Naive thymus-derived CD4-positive, alpha-beta T cell (primary cell): Measurements from ENCODE around the gene PYY. TPM values are rescaled to one million over a fixed set of nuclear protein-coding genes. Genes with fewer than 3 reads are reported as not detected.

ENCODE experiments used
- ATAC-seq: fragments of 150-1000 bp; cut with Tn5 transposase; 2 replicates; pipeline ENCODE4 v1.10.0; 2021; ENCODE audit warnings: mild to moderate bottlenecking, moderate library complexity
- CTCF ChIA-PET: fragments of 350-600 bp; sonication (Branson Sonifier 250); formaldehyde crosslinking; loops from one replicate; lab custom pipeline; 2021; ENCODE audit warnings: antibody characterized with exemption; lab: Charles Lee
- POLR2A ChIA-PET: fragments of 350-600 bp; sonication (Branson Sonifier 250); formaldehyde crosslinking; loops from one replicate; lab custom pipeline; 2021; ENCODE audit warnings: antibody characterized with exemption, inconsistent platforms; lab: Charles Lee
- DNase-seq, 9 donors: peaks; one replicate each; pipeline versions ENCODE4 v3.0.0 to v3.0.0-alpha.2; 2020 to 2022; ENCODE audit warnings: mixed read lengths in 1 of 9
- H3K27ac ChIP-seq: one replicate; pipeline ENCODE4 v1.7.0; 2013; ENCODE audit warnings: mild to moderate bottlenecking, low read depth, low read length, moderate library complexity
- H3K27me3 ChIP-seq, 2 donors: one replicate each; pipeline ENCODE4 v1.7.0; 2013; ENCODE audit warnings: low read length in 2 of 2, mild to moderate bottlenecking in 2 of 2, moderate library complexity in 2 of 2; ENCODE audit not compliant: control insufficient read depth in 2 of 2, insufficient read depth in 2 of 2
- H3K36me3 ChIP-seq, 3 experiments: 1 replicate in 2 of 3; 2 replicates in 1 of 3; pipeline ENCODE4 v1.7.0; 2013; ENCODE audit warnings: low read length in 3 of 3, mild to moderate bottlenecking in 3 of 3, moderate library complexity in 1 of 3; ENCODE audit not compliant: insufficient read depth in 3 of 3, control insufficient read depth in 2 of 3
- H3K4me1 ChIP-seq, 2 donors: one replicate each; pipeline ENCODE4 v1.7.0; 2013; ENCODE audit warnings: low read length in 2 of 2, mild to moderate bottlenecking in 2 of 2, moderate library complexity in 1 of 2; ENCODE audit not compliant: control insufficient read depth in 2 of 2, insufficient read depth in 2 of 2
- H3K4me3 ChIP-seq: 2 replicates; pipeline ENCODE4 v1.7.0; 2013; ENCODE audit warnings: mild to moderate bottlenecking, low read length
- H3K9me3 ChIP-seq, 3 experiments: 1 replicate in 2 of 3; 2 replicates in 1 of 3; pipeline ENCODE4 v1.7.0; 2013; ENCODE audit warnings: low read length in 3 of 3; ENCODE audit not compliant: control insufficient read depth in 2 of 3
- H3K27ac Mint-ChIP-seq, 9 donors: one replicate each; pipeline ENCODE4 v1.8.0; 2020 to 2022; ENCODE audit warnings: mixed read lengths in 9 of 9, mild to moderate bottlenecking in 8 of 9, moderate library complexity in 5 of 9, inconsistent platforms in 2 of 9
- H3K27me3 Mint-ChIP-seq, 5 donors: one replicate each; pipeline ENCODE4 v1.8.0; 2021 to 2022; ENCODE audit warnings: mixed read lengths in 5 of 5, mild to moderate bottlenecking in 1 of 5
- H3K36me3 Mint-ChIP-seq, 5 donors: one replicate each; pipeline ENCODE4 v1.8.0; 2020 to 2022; ENCODE audit warnings: mixed read lengths in 5 of 5, mild to moderate bottlenecking in 3 of 5, inconsistent platforms in 1 of 5
- H3K4me1 Mint-ChIP-seq, 7 donors: one replicate each; pipeline ENCODE4 v1.8.0; 2020 to 2022; ENCODE audit warnings: mixed read lengths in 7 of 7, mild to moderate bottlenecking in 3 of 7, inconsistent platforms in 1 of 7
- H3K4me3 Mint-ChIP-seq, 10 donors: one replicate each; pipeline ENCODE4 v1.8.0; 2020 to 2022; ENCODE audit warnings: mild to moderate bottlenecking in 10 of 10, mixed read lengths in 10 of 10, moderate library complexity in 6 of 10, inconsistent platforms in 2 of 10
- H3K9me3 Mint-ChIP-seq, 11 donors: one replicate each; pipeline ENCODE4 v1.8.0; 2020 to 2022; ENCODE audit warnings: mixed read lengths in 11 of 11, mild to moderate bottlenecking in 4 of 11, inconsistent platforms in 1 of 11, moderate library complexity in 1 of 11
- intact Hi-C, 2 donors: fragments of 100-400 bp; cut with micrococcal nuclease; formaldehyde crosslinking; loops; one replicate each; pipeline ENCODE4 v1.15.1; 2023
- polyA plus RNA-seq, 2 donors: library from polyadenylated mRNA; unstranded; fragments of 300-500 nt; fragmentation: Illumina TruSeq; gene quantifications; one replicate each; pipeline ENCODE4 v1.2.3, GENCODE V29; 2021
- total RNA-seq, 6 experiments: library from RNA in 5 of 6; stranded (reverse) in 5 of 6; gene quantifications; 1 replicate in 5 of 6; 2 replicates in 1 of 6; pipeline ENCODE4 v1.2.3 and lab custom pipeline; 2021 to 2026

The PYY gene
- total RNA-seq (not detected), polyA plus RNA-seq (not detected), total RNA-seq (lab: John Stamatoyannopoulos, UW) (not detected)

DNA sequence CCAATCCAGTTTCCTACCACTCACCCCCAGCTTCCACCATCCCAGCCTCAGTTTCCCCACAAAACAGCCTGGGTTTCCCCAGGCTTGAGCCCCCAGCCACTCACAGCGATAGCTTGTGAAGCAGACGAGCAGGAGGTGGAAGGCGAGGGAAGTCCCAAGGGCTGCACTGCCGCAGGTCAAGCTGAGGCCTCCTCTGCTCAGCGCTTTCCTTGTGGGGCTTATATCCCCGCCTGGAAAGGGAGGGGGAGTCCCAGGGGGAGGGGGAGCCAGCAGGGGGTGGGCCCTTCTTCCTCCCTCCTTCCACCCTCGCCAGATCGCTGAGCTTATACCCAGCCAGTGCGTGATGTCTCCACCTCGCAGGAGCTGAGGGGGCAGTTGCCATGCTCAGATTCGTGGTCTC is at the start of gene PYY:
Gene PYY, minus strand, starts transcription at position 195 of the 400 bp plus-strand sequence. CDS start 457 bp downstream, outside the sequence.
- Mint-ChIP-seq H3K4me1 (peaks cover 0 to 9% (median 0%) of the 10 kb centered on the region in 7 donors), H3K27me3 (peaks cover 43 to 62% (median 44%) of the 10 kb centered on the region in 5 donors), H3K27ac (no peak within 1 kb of the TSS), H3K9me3 (peaks cover 0 to 4% (median 0%) of the 10 kb centered on the region in 11 donors), H3K36me3 (no peaks in the 10 kb centered on the region), H3K4me3 (peak within 1 kb of the TSS in 3 of 10 donors; percentile 7 to 72 (median 46))
- ChIA-PET POLR2A (no interaction called here), CTCF (no interaction called here)
- H3K4me1 ChIP-seq: no peaks in the 10 kb centered on the region
- ATAC-seq: no peak
- H3K4me3 ChIP-seq: no peak within 1 kb of the TSS
- DNase-seq: no peak
- no peaks in the 10 kb centered on the region for H3K9me3 ChIP-seq
- peaks cover 0 to 8% of the 10 kb centered on the region in 2 donors for H3K27me3 ChIP-seq
- no peak within 1 kb of the TSS for H3K27ac ChIP-seq
- H3K36me3 ChIP-seq: no peaks in the 10 kb centered on the region
- intact Hi-C loops: no loop called here

DNA sequence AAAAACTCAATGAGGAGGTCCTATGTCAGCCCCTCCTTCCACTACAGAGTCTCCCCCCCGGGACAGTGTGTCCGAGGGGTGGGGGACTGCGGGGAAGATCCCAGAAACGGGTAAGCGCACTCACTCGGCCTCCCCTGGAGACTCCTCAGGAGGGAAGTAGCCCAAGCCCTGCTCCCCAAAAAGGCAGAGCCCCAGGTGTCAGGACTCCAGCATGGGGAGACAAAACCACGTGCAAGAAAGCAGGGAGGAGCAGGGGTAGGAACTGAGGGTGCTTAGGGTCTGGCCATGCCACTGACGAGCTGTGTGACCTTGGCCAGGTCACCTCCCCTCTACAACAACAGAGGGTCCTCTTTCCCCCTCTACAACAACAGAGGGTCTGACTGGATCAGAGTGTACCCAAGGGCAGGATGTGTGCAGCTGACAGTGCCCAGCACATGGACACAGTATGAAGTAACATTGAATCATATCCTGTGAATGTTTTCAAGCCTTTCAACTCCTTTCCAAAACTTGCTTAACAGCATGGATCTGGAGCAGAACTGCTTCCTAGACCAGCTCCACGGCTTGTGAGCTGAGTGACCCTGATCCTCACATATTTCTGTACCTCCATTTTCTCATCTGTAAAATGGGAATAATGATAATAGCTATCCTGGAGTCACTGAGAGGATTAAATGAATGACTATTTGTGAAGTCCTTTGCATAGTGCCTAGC is 48.6 kb upstream of the PYY start:
- Histone ChIP-seq H3K4me3 (no peak overlapping the region), H3K4me1 (peaks cover 11 to 12% of the 10 kb centered on the region in 2 donors), H3K27ac (no peak overlapping the region), H3K9me3 (no peaks in the 10 kb centered on the region), H3K27me3 (no peaks in the 10 kb centered on the region), H3K36me3 (no peaks in the 10 kb centered on the region)
- Mint-ChIP-seq H3K27me3 (peaks cover 0 to 46% (median 12%) of the 10 kb centered on the region in 5 donors), H3K36me3 (no peaks in the 10 kb centered on the region), H3K9me3 (peaks cover 0 to 1% (median 0%) of the 10 kb centered on the region in 11 donors), H3K4me3 (no peak overlapping the region), H3K27ac (no peak overlapping the region), H3K4me1 (peaks cover 7 to 15% (median 12%) of the 10 kb centered on the region in 7 donors)
- ATAC-seq (no peak), DNase-seq (no peak)
- intact Hi-C loops: no loop called here
- CTCF ChIA-PET: interaction anchor here (0.7 kb wide), 1 partner anchor 124 kb away, joined by 4 read pairs; no protein-coding TSS in a partner anchor
- POLR2A ChIA-PET: interaction anchor here (0.9 to 1.1 kb wide), 2 partner anchors 10 to 74 kb away, joined by 3 read pairs; no protein-coding TSS in a partner anchor

- CTCF ChIA-PET: no interaction called here
Observed at GRCh38 chr17:44001461-44001920, 47.8 kb upstream of the PYY start.

DNA sequence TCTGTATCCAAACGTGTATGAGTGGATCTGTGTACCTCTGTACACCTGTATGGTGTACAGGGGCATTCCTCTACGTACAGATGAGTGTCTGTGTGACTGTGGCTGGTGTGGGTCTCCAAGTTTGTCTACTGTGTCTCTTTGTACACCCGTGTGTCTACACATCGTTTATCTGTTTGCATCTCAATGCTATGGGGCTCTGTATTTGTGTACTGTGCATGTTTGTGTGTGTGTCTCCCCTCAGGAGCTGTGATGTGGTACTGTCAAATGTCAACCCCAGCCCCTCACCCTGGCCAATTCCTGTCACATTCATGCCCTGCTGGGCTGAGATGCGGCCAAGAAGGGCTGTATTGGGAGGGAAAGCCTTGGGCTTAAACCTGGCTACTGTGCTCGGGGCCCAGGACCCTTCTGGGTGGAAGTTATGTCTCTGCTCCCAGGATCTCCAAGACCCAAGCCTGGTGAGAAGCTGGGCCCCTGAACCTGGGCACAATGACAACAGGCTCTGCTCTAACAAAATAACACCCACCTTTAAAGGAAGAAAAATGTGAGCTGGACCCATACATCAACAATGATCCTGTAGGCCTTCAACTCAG is 47.2 kb upstream of the PYY start:
- DNase-seq (no peak), ATAC-seq (no peak)
- POLR2A ChIA-PET: no interaction called here
- H3K4me1 ChIP-seq: peaks cover 4 to 7% of the 10 kb centered on the region in 2 donors
- no peak overlapping the region for H3K27ac ChIP-seq
- no peaks in the 10 kb centered on the region for H3K9me3 ChIP-seq
- H3K36me3 Mint-ChIP-seq: no peaks in the 10 kb centered on the region
- H3K9me3 Mint-ChIP-seq: peaks cover 0 to 1% (median 0%) of the 10 kb centered on the region in 11 donors
- H3K4me3 ChIP-seq: no peak overlapping the region
- peaks cover under 1 to 6% (median 2%) of the 10 kb centered on the region in 7 donors for H3K4me1 Mint-ChIP-seq
- H3K27ac Mint-ChIP-seq: no peak overlapping the region
- H3K36me3 ChIP-seq: no peaks in the 10 kb centered on the region
- CTCF ChIA-PET: interaction anchor here (0.6 kb wide), 1 partner anchor 418 kb away, joined by 5 read pairs; no protein-coding TSS in a partner anchor
- no peak overlapping the region for H3K4me3 Mint-ChIP-seq
- intact Hi-C loops: no loop called here
- H3K27me3 Mint-ChIP-seq: peaks cover 0 to 39% (median 10%) of the 10 kb centered on the region in 5 donors
- H3K27me3 ChIP-seq: no peaks in the 10 kb centered on the region

More at GRCh38 chr17:44001461-44001920, 47.8 kb upstream of the PYY start:
- intact Hi-C loops: no loop called here
- Histone ChIP-seq H3K27me3 (no peaks in the 10 kb centered on the region), H3K4me3 (no peak overlapping the region), H3K27ac (no peak overlapping the region), H3K36me3 (no peaks in the 10 kb centered on the region), H3K9me3 (no peaks in the 10 kb centered on the region), H3K4me1 (peaks cover 9 to 12% of the 10 kb centered on the region in 2 donors)
- no peak for DNase-seq
- peaks cover 0 to 42% (median 12%) of the 10 kb centered on the region in 5 donors for H3K27me3 Mint-ChIP-seq
- H3K4me1 Mint-ChIP-seq: peaks cover 6 to 11% (median 7%) of the 10 kb centered on the region in 7 donors
- ATAC-seq: no peak
- H3K36me3 Mint-ChIP-seq: no peaks in the 10 kb centered on the region
- H3K27ac Mint-ChIP-seq: no peak overlapping the region
- H3K9me3 Mint-ChIP-seq: peaks cover 0 to 1% (median 0%) of the 10 kb centered on the region in 11 donors
- no peak overlapping the region for H3K4me3 Mint-ChIP-seq
- POLR2A ChIA-PET: no interaction called here

DNA sequence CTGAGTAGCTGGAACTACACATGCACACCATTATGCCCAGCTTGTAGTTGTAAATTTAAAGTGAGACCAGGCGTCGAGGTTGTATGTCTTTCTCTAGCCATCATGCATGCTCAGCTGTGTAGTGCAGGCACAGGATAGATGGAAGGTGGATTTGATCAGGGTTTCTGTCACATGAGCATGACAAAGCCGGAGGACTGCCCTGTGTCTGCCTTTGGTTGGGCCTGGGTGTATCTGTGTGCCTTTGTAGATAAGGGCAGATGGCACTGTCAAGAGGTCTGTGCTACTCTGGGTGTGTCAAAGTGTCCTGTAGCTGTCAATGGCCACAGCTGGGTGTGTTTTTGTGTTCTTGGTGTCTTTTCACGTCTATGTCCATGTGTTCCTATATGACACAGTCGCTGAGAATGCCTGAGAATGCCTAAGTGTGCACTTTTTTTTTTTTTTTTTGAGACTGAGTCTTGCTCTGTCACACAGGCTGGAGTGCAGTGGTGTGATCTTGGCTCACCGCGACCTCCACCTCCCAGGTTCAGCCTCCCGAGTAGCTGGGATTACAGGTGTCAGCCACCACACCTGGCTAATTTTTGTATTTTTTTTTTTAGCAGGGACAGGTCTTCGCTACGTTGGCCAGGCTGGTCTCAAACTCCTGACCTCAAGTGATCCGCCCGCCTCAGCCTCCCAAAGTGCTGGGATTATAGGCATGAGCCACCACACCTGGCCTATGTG is 46.6 kb upstream of the PYY start:
- ChIA-PET CTCF (interaction anchor here (0.6 to 1.0 kb wide), 3 partner anchors 41 to 417 kb away, joined by 3 to 5 read pairs (median 4); no protein-coding TSS in a partner anchor), POLR2A (no interaction called here)
- no peaks in the 10 kb centered on the region for H3K36me3 ChIP-seq
- Mint-ChIP-seq H3K4me3 (no peak overlapping the region), H3K4me1 (peaks cover 0 to 3% (median 0%) of the 10 kb centered on the region in 7 donors), H3K27ac (no peak overlapping the region), H3K9me3 (peaks cover 0 to 1% (median 0%) of the 10 kb centered on the region in 11 donors), H3K27me3 (peaks cover 0 to 43% (median 13%) of the 10 kb centered on the region in 5 donors), H3K36me3 (no peaks in the 10 kb centered on the region)
- peaks cover 3 to 4% of the 10 kb centered on the region in 2 donors for H3K4me1 ChIP-seq
- intact Hi-C loops: no loop called here
- peaks cover under 1% of the 10 kb centered on the region in 2 donors for H3K27me3 ChIP-seq
- no peak overlapping the region for H3K4me3 ChIP-seq
- no peak overlapping the region for H3K27ac ChIP-seq
- DNase-seq (no peak), ATAC-seq (no peak)
- no peaks in the 10 kb centered on the region for H3K9me3 ChIP-seq

DNA sequence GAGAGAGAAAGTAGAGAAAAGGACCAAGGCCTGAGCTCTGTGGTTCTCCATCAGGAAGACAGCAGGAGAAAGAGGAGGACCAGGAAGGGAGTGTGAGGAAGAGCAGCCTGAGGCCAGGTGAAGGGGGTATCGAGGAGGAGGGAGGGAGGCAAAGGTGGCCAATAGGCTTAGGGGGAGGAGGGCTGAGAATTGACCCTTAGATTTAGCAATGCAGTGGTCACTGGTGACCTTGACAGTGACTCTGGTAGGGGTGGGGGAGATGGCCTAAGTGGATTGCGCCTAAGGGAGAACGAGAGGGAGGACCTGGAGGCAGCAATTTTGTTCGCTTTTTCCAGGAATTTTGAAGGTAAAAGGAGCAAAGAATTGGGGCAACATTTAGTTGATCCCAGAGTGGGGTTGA is 45.3 kb upstream of the PYY start:
- ATAC-seq: no peak
- intact Hi-C loops: no loop called here
- Histone ChIP-seq H3K36me3 (no peaks in the 10 kb centered on the region), H3K4me3 (no peak overlapping the region), H3K9me3 (no peaks in the 10 kb centered on the region), H3K27me3 (peaks cover 3 to 4% of the 10 kb centered on the region in 2 donors), H3K4me1 (peaks cover 6 to 9% of the 10 kb centered on the region in 2 donors), H3K27ac (no peak overlapping the region)
- Mint-ChIP-seq H3K27ac (no peak overlapping the region), H3K9me3 (peaks cover 0 to 1% (median 0%) of the 10 kb centered on the region in 11 donors), H3K4me1 (no peaks in the 10 kb centered on the region), H3K36me3 (no peaks in the 10 kb centered on the region), H3K27me3 (peaks cover 0 to 44% (median 13%) of the 10 kb centered on the region in 5 donors), H3K4me3 (no peak overlapping the region)
- ChIA-PET POLR2A (interaction anchor here (0.6 kb wide), 1 partner anchor 1741 kb away, joined by 3 read pairs; no protein-coding TSS in a partner anchor), CTCF (interaction anchor here (1.0 kb wide), 1 partner anchor 120 kb away, joined by 4 read pairs; no protein-coding TSS in a partner anchor)
- DNase-seq: no peak
